ENCODE results near the gene PPARA. TPM values are rescaled to one million over a fixed set of nuclear protein-coding genes. Genes with fewer than 3 reads are reported as not detected.

Gene PPARA
- total RNA-seq, 2 experiments from 2014 or later = 11.1 to 13.3 TPM

Other genes starting within 250 kb of the PPARA start
- not detected for gene WNT7B, start 173.4 kb upstream of the PPARA start, total RNA-seq
- 1 to 10 TPM; 6.8 to 8.2 TPM for gene CDPF1, start 99.8 kb downstream of the PPARA start, total RNA-seq
- not detected for gene PKDREJ, start 112.8 kb downstream of the PPARA start, total RNA-seq
- 1 to 10 TPM; 8.7 to 9.4 TPM for gene TTC38, start 117.5 kb downstream of the PPARA start, total RNA-seq
- gene GTSE1, start 146.3 kb downstream of the PPARA start, total RNA-seq = 10 to 100 TPM; 39.9 to 42.6 TPM
- 10 to 100 TPM; 61.3 to 63.2 TPM for gene TRMU, start 185.2 kb downstream of the PPARA start, total RNA-seq